ENCODE results near the gene TRAK1.

TRAK1 gene

GRCh38 chr3:42144209-42144608 lies 53.1 kb downstream of the TRAK1 start:
- H3K27ac Mint-ChIP-seq, result no peak overlapping the region
- ATAC-seq (no peak), DNase-seq (ENCODE audit: low spot score in 2 of 2) (no peak)
- peaks cover 6% of the 10 kb centered on the region for H3K36me3 Mint-ChIP-seq
- H3K9me3 Mint-ChIP-seq, result no peaks in the 10 kb centered on the region
- peaks cover 29% of the 10 kb centered on the region for H3K4me1 Mint-ChIP-seq
- no peak overlapping the region for H3K4me3 Mint-ChIP-seq

- ATAC-seq, result no peak
- Mint-ChIP-seq H3K27ac (no peak overlapping the region), H3K4me1 (peaks cover 36% of the 10 kb centered on the region), H3K9me3 (no peaks in the 10 kb centered on the region), H3K4me3 (no peak overlapping the region), H3K36me3 (no peaks in the 10 kb centered on the region)
- no peak for DNase-seq (ENCODE audit: low spot score in 2 of 2)
Measured at GRCh38 chr3:42148086-42148848, 57.1 kb downstream of the TRAK1 start.

GRCh38 chr3:42148982-42149432 lies 57.9 kb downstream of the TRAK1 start:
- DNase-seq (ENCODE audit: low spot score in 2 of 2), result no peak
- Mint-ChIP-seq H3K4me1 (peaks cover 34% of the 10 kb centered on the region), H3K36me3 (no peaks in the 10 kb centered on the region), H3K9me3 (no peaks in the 10 kb centered on the region), H3K4me3 (no peak overlapping the region), H3K27ac (no peak overlapping the region)
- no peak for ATAC-seq

GRCh38 chr3:42149532-42149931 lies 58.4 kb downstream of the TRAK1 start:
- H3K9me3 Mint-ChIP-seq, result no peaks in the 10 kb centered on the region
- DNase-seq (ENCODE audit: low spot score in 2 of 2) (no peak), ATAC-seq (no peak)
- H3K27ac Mint-ChIP-seq, result no peak overlapping the region
- peaks cover 37% of the 10 kb centered on the region for H3K4me1 Mint-ChIP-seq
- H3K4me3 Mint-ChIP-seq, result no peak overlapping the region
- no peaks in the 10 kb centered on the region for H3K36me3 Mint-ChIP-seq

GRCh38 chr3:42149975-42150374 lies 58.8 kb downstream of the TRAK1 start:
- Mint-ChIP-seq H3K4me1 (peaks cover 41% of the 10 kb centered on the region), H3K4me3 (no peak overlapping the region)

GRCh38 chr3:42151596-42152168 lies 60.5 kb downstream of the TRAK1 start:
- DNase-seq (ENCODE audit: low spot score in 2 of 2), result no peak
- Mint-ChIP-seq H3K9me3 (no peaks in the 10 kb centered on the region), H3K36me3 (no peaks in the 10 kb centered on the region), H3K4me1 (peaks cover 41% of the 10 kb centered on the region), H3K27ac (no peak overlapping the region), H3K4me3 (no peak overlapping the region)
- ATAC-seq, result no peak

More at GRCh38 chr3:42149975-42150374, 58.8 kb downstream of the TRAK1 start:
- no peaks in the 10 kb centered on the region for H3K36me3 Mint-ChIP-seq
- H3K27ac Mint-ChIP-seq, result no peak overlapping the region
- DNase-seq (ENCODE audit: low spot score in 2 of 2) (no peak), ATAC-seq (no peak)
- no peaks in the 10 kb centered on the region for H3K9me3 Mint-ChIP-seq

GRCh38 chr3:42152193-42152592 lies 61.0 kb downstream of the TRAK1 start:
- no peaks in the 10 kb centered on the region for H3K36me3 Mint-ChIP-seq
- DNase-seq (ENCODE audit: low spot score in 2 of 2) (no peak), ATAC-seq (no peak)
- H3K4me3 Mint-ChIP-seq, result no peak overlapping the region
- H3K4me1 Mint-ChIP-seq, result peaks cover 37% of the 10 kb centered on the region
- H3K27ac Mint-ChIP-seq, result no peak overlapping the region
- H3K9me3 Mint-ChIP-seq, result no peaks in the 10 kb centered on the region

- no peak for DNase-seq (ENCODE audit: low spot score in 2 of 2)
- peaks cover 30% of the 10 kb centered on the region for H3K4me1 Mint-ChIP-seq
- no peaks in the 10 kb centered on the region for H3K9me3 Mint-ChIP-seq
- peak overlapping the region; percentile 58 for H3K27ac Mint-ChIP-seq
- no peaks in the 10 kb centered on the region for H3K36me3 Mint-ChIP-seq
- ATAC-seq, result no peak
- H3K4me3 Mint-ChIP-seq, result no peak overlapping the region
Measured at GRCh38 chr3:42153039-42153438, 61.9 kb downstream of the TRAK1 start.

GRCh38 chr3:42157540-42158538 lies 66.7 kb downstream of the TRAK1 start:
- Mint-ChIP-seq H3K4me1 (peaks cover 30% of the 10 kb centered on the region), H3K4me3 (no peak overlapping the region), H3K36me3 (no peaks in the 10 kb centered on the region), H3K9me3 (no peaks in the 10 kb centered on the region), H3K27ac (no peak overlapping the region)
- ATAC-seq (peak; percentile 97), DNase-seq (ENCODE audit: low spot score in 2 of 2) (no peak)

GRCh38 chr3:42159147-42159546 lies 68.0 kb downstream of the TRAK1 start:
- Mint-ChIP-seq H3K9me3 (no peaks in the 10 kb centered on the region), H3K36me3 (no peaks in the 10 kb centered on the region), H3K4me1 (peaks cover 24% of the 10 kb centered on the region), H3K27ac (no peak overlapping the region), H3K4me3 (no peak overlapping the region)
- ATAC-seq, result no peak
- DNase-seq (ENCODE audit: low spot score in 2 of 2), result no peak

- peak; percentile 62 for ATAC-seq
- H3K9me3 Mint-ChIP-seq, result no peaks in the 10 kb centered on the region
- H3K4me3 Mint-ChIP-seq, result no peak overlapping the region
- DNase-seq (ENCODE audit: low spot score in 2 of 2), result peak in 1 of 2 donors; percentile 52
- H3K4me1 Mint-ChIP-seq, result peaks cover 18% of the 10 kb centered on the region
- no peaks in the 10 kb centered on the region for H3K36me3 Mint-ChIP-seq
- no peak overlapping the region for H3K27ac Mint-ChIP-seq
Measured at GRCh38 chr3:42159706-42160472, 68.7 kb downstream of the TRAK1 start.

GRCh38 chr3:42161050-42161935 lies 70.1 kb downstream of the TRAK1 start:
- DNase-seq (ENCODE audit: low spot score in 2 of 2), result no peak
- H3K36me3 Mint-ChIP-seq, result no peaks in the 10 kb centered on the region
- ATAC-seq, result no peak
- H3K4me1 Mint-ChIP-seq, result peaks cover 17% of the 10 kb centered on the region
- H3K9me3 Mint-ChIP-seq, result no peaks in the 10 kb centered on the region
- H3K27ac Mint-ChIP-seq, result peak overlapping the region; percentile 73
- H3K4me3 Mint-ChIP-seq, result no peak overlapping the region

- no peak for ATAC-seq
- no peaks in the 10 kb centered on the region for H3K36me3 Mint-ChIP-seq
- H3K27ac Mint-ChIP-seq, result no peak overlapping the region
- H3K9me3 Mint-ChIP-seq, result no peaks in the 10 kb centered on the region
- peaks cover 17% of the 10 kb centered on the region for H3K4me1 Mint-ChIP-seq
- H3K4me3 Mint-ChIP-seq, result no peak overlapping the region
- DNase-seq (ENCODE audit: low spot score in 2 of 2), result no peak
Measured at GRCh38 chr3:42162462-42162861, 71.3 kb downstream of the TRAK1 start.

- H3K4me1 Mint-ChIP-seq, result peaks cover 17% of the 10 kb centered on the region
- no peak overlapping the region for H3K27ac Mint-ChIP-seq
- H3K36me3 Mint-ChIP-seq, result no peaks in the 10 kb centered on the region
- ATAC-seq, result no peak
- H3K9me3 Mint-ChIP-seq, result no peaks in the 10 kb centered on the region
- H3K4me3 Mint-ChIP-seq, result no peak overlapping the region
- DNase-seq (ENCODE audit: low spot score in 2 of 2), result no peak
Measured at GRCh38 chr3:42163622-42164244, 72.6 kb downstream of the TRAK1 start.
